Fibroblast of villous mesenchyme (primary cell): ENCODE results near the gene PRDM1. TPM values are rescaled to one million over a fixed set of nuclear protein-coding genes. Genes with fewer than 3 reads are reported as not detected.
A peak's percentile ranks its signal among the peaks of the same experiment; 100 is the strongest.

Experiments used
- DNase-seq: peaks from one replicate; pipeline ENCODE4 v3.0.0-alpha.2; 2010; ENCODE audit warnings: low read depth
- H3K4me3 ChIP-seq: 2 replicates; pipeline ENCODE4 v1.5.1; 2011; ENCODE audit warnings: low read depth, mild to moderate bottlenecking, low read length
- total RNA-seq: library from RNA; depleted of rRNA; stranded (reverse); fragments of >200 nt; gene quantifications from 2 replicates; pipeline ENCODE4 v1.2.3, GENCODE V29; 2012
- TF ChIP-seq, protein P1 (sequence below): IDR thresholded peaks from 2 replicates; pipeline ENCODE4 v1.5.1; 2012; ENCODE audit warnings: low read depth, mild to moderate bottlenecking, low read length; ENCODE audit not compliant: insufficient read depth

PRDM1 gene
- total RNA-seq, 1 donor: 39.7 TPM

DNA sequence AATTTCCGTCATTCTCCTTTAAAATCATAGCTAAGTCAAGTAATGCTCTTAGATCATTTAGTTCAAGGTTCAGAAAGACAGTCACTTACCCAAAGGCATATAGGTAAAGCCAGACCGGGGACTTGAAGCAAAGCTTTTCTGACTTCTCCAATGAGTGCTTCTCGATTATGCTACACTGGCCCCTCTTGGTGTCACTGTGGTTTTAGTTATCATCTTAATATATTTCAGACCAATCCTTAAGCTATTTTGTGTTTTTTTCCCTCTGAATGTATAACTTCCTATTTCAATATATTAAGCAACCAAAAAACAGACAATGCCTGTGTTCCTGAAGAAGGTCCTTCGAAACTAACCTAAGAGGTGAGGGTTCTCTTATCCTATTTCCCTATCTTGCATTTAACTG, 3.9 kb downstream of the PRDM1 start:
- DNase-seq: peak; percentile 63
- TF ChIP-seq, protein P1, sequence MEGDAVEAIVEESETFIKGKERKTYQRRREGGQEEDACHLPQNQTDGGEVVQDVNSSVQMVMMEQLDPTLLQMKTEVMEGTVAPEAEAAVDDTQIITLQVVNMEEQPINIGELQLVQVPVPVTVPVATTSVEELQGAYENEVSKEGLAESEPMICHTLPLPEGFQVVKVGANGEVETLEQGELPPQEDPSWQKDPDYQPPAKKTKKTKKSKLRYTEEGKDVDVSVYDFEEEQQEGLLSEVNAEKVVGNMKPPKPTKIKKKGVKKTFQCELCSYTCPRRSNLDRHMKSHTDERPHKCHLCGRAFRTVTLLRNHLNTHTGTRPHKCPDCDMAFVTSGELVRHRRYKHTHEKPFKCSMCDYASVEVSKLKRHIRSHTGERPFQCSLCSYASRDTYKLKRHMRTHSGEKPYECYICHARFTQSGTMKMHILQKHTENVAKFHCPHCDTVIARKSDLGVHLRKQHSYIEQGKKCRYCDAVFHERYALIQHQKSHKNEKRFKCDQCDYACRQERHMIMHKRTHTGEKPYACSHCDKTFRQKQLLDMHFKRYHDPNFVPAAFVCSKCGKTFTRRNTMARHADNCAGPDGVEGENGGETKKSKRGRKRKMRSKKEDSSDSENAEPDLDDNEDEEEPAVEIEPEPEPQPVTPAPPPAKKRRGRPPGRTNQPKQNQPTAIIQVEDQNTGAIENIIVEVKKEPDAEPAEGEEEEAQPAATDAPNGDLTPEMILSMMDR: no peak
- H3K4me3 ChIP-seq: peak overlapping the region; percentile 64

DNA sequence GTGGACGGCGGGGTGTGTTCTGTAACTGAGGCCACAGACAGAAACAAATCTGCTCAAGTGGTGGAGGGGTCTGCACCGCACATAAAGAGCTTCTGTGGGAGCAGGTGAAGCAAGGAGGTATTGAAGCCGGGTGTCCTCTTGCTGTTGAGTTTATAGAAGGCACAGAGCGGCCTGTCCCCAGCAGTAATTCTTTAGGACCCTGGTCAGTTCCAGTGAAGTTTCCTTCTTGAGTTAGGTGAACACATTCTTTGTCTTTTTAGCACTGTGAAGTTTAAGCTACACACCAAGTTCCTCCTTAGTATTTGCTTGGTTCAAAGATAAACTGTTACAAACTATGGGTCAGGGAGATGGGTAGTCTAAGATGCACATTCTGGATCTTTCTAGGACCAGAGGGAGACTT, 6.1 kb downstream of the PRDM1 start:
- H3K4me3 ChIP-seq: no peak overlapping the region
- TF ChIP-seq, protein P1: no peak
- no peak for DNase-seq

DNA sequence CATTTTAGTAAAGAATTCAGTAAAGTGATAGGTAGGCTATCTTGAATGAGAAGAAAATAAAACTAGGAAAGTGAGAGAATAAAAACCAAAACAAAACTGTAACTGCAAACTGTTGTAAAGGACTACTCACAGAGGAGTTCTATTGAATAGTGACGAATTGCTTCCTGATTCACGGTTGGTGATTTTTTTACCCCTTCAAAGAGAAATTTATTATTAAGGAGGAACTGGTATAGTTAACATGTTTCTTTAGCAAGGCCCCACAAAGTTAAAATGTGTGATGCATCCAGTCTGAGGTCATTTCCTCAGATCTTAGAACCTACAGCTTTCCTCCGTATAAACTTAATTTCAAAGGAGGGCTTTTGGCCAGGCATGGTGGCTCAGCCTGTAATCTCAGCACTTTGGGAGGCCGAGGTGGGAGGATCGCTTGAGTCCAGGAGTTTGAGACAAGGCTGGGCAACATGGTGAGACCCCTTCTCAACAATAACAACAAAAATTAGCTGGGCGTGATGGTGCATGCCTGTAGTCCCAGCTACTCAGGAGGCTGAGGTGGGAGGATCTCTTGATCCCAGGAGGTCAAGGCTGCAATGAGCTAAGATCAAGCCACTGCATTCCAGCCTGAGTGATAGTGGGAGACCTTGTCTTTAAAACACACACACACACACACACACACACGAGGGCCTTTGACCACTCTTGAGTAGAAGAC, 8.3 kb downstream of the PRDM1 start:
- no peak overlapping the region for H3K4me3 ChIP-seq
- TF ChIP-seq, protein P1: no peak

DNA sequence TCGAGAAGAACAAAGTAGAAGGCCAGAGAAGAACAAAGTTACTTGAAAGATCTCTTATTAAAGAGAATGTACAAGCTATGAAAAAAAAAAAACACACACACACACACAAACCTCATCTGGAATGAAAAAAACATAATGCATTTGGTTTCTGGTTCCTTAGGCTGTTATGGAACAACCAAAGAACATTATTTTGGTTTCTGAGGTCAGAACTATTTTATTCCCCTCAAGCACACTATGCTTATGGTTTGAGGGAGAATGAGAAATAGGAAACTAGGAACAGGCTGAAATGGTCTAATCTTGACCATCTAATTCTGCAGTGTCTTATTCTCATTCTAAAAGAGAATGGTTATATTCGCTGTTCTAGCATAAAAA, 8.8 kb downstream of the PRDM1 start:
- TF ChIP-seq, protein P1: no peak
- no peak overlapping the region for H3K4me3 ChIP-seq
- DNase-seq: peak; percentile 47

More for the DNA sequence above, 8.3 kb downstream of the PRDM1 start:
- no peak for DNase-seq

DNA sequence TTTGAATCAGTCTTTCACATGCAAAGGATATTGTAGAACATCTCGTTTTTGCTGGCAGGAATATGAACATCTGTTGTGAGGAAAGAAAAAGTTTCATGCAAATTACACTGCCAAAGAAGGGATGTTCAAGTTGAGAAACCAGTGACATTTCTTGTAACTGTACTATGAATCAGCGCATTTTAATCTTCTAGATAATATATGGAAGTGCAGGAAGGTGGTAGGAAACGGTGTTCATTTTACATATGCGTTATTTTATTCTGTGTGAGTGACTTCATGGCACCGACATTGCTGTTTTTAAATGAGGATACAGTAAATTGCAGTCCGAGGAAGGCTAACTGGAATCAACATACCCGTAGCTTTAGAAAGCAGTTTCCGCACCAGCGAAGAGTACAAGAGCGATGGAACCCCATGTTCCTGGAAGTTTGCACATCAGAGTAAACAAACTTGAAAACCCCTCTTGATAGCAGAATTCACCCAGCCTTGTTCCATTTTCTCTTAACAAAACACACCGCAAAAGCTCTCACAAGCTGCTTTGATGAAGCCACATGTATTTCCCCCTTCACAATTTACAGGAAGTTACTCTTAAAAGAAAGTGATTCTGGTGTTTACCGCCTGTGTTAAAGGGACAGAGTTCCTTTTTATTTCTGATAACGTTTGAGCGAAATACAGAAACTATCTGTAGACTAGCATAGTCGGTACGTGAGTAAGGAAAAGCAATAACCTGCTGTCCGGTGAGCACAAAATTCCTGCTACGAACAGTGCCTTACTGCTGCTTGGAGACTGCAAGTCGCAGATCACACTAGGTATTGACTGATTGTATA, 11.5 kb downstream of the PRDM1 start:
- peak; percentile 75 for DNase-seq
- TF ChIP-seq, protein P1: no peak
- H3K4me3 ChIP-seq: peak overlapping the region; percentile 63

DNA sequence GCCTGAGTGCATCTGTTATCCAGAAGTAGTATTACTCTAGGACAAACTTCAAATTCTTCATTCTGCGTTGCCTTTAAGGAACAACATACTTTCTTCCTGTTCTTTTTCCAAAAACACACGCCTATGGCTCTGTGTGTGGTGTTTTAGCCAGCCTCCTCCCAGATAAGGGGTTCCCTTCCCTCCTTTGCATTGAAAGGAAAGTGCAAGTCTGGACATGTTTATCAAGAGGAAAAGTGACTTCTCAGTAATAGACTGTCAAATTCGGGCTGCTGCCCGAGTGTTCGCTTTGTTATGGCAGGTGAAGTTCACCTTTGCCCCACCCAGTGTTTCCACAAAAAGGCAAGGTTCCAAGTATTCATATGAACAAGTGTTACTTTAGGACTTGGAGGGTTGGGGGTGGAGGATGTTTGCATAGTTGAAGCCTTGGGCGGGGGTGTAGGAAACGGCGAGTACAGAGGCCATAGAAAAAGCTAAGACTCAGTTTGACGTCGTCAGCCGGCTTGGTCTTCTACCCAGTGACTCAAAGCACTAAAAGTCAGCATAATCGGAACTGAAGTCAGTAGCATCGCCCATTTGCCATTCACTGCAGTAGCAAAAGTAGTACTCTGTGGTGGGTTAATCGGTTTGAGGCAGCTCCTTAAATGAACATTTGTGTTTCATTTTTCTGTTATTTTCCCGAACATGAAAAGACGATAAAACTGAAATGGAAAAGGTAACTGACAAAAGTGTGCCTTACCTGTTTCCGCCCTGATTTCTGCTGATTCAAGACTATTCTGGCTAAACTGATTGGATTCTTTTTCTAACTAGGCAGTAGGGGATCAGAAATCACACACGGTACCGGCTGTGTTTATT, 12.5 kb downstream of the PRDM1 start:
- peak overlapping the region; percentile 63 for H3K4me3 ChIP-seq
- TF ChIP-seq, protein P1: no peak
- peak; percentile 88 for DNase-seq
